GM19043 (cell line): ENCODE data around the gene CPNE9.

Source experiments
- ATAC-seq: cut with Tn5 transposase; IDR thresholded peaks from one replicate; pipeline ENCODE4 v1.9.1; 2021; ENCODE audit warnings: low read depth; ENCODE audit not compliant: unreplicated experiment

CPNE9 gene

GRCh38 chr3:9703736-9704346 lies at the start of gene CPNE9:
CPNE9 (plus strand) TSS chr3:9703833; CDS start chr3:9703997, 164 bp downstream.
- no peak for ATAC-seq

- ATAC-seq: no peak
Observed at GRCh38 chr3:9659849-9660248, 43.8 kb upstream of the CPNE9 start.

- no peak for ATAC-seq
Observed at GRCh38 chr3:9660972-9661371, 42.7 kb upstream of the CPNE9 start.

- no peak for ATAC-seq
Observed at GRCh38 chr3:9664119-9664751, 39.4 kb upstream of the CPNE9 start.

- ATAC-seq: no peak
Observed at GRCh38 chr3:9666704-9667445, 36.8 kb upstream of the CPNE9 start.

GRCh38 chr3:9669277-9669676 lies 34.4 kb upstream of the CPNE9 start:
- no peak for ATAC-seq

DNA sequence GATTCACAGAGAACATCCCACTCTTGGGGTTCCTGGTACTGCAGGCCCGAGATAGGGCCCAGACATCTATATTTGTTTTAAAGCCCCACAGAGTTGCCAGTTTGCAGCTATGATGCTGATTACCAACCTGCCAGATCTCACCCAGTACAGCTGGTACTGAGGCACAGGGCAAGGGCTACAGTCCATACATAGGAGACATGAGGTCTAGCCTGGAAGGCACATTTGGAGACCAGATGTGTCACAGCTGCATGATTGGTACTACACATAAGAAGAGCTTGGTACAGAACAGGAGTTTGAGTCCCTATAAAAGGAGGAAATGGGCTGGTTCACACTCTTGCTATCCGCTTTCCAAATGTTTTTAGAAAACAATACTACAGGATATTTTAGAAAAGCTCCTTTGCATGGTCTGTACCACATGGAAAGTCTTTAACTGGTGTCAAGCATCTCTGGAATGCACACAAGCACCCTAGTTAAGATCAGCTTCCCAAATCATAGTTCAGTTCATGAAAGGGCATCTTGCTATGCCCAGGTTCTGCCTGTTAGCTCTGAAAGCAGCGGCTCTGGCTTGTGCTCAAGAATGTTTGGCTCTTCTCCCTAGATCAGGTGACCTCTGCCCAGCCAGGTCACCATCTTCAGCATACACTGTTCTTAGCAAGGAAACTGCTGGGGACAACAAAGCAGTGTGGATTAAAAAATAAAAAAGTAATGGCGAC lies 33.8 kb upstream of the CPNE9 start:
- no peak for ATAC-seq

GRCh38 chr3:9673082-9673481 lies 30.6 kb upstream of the CPNE9 start:
- no peak for ATAC-seq

GRCh38 chr3:9673752-9674151 lies 29.9 kb upstream of the CPNE9 start:
- ATAC-seq: no peak

DNA sequence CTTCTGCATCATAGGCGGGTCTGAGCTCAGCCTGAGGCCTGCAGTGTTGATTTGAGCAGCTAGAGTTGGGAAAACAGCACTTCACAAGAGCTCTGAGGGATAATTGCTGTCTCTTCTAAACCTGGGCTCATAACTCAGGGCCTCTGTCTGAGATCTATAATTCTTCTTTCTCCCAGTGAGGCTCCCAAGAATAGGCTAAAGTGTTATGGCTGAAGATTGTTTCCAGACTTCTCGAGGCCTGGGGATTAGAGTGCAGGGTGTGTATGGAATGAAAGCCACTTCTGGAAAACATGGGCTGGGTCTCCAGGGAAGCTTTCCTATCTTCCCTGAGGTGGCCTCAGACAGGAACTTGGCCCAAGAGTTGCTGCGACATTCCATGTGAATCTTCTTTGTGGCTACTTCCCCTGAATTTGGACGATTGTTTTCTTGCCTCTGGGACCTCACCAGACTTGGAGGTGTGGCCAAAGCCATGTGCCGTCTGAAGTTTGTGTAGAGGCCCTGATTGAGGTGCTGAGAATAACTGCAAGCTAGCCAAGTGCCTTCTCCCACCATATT lies 27.8 kb upstream of the CPNE9 start:
- no peak for ATAC-seq

- no peak for ATAC-seq
Observed at GRCh38 chr3:9676785-9677184, 26.8 kb upstream of the CPNE9 start.

- no peak for ATAC-seq
Observed at GRCh38 chr3:9678493-9678892, 25.1 kb upstream of the CPNE9 start.

GRCh38 chr3:9679476-9680080 lies 24.1 kb upstream of the CPNE9 start:
- no peak for ATAC-seq

DNA sequence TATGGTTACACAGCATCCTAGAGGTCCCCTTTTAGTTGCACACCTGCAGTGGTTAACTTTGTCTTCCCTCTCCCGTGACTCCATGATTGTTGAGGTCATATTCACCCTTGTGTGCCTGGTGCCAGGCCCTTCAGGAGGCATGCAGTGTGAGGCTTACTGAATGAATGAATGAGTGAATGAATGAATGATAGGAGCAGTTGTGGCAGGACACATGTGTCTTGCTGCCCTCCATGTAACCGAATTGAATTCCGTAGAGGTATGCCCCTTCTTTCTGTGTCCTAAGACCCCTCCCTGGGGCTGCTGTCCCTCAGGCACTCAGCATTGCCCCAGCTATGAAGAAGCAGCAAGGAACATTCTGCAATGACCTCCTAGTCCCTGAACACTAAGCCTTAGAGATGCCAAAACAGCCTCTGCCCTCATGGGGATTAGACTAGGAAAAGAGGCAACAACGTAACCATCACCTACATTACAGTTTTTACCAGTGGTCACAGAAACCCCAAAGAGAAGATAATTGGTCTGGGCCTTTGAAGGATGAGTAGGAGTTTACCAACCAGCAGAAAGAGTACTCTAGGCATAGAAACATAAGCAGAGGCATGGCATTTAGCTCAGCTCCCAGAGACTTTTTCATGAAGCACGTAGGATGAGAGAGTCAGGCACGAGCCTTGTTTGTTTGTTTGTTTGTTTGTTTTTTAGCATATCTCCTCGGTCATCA lies 22.5 kb upstream of the CPNE9 start:
- no peak for ATAC-seq

- no peak for ATAC-seq
Observed at GRCh38 chr3:9681723-9682081, 21.9 kb upstream of the CPNE9 start.

DNA sequence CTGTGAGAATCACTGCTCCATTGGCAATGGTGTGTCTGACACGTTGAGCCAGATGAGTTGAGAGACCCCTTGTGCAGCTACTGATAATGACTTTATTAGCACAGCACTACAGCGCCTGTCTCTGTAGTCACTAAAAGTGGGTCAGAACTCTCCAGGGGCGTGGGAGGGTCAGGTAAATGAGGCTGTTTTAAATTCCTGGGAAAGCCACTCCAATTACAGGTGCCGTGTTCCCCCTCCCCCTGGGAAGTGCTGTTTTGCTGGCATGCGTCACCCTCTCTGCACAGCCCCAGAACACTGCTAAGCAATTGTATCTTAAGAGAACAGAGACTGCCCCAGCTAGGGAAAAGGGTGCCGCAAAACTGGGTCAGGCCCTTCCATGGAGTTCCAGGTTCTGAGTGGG lies 21.5 kb upstream of the CPNE9 start:
- no peak for ATAC-seq

DNA sequence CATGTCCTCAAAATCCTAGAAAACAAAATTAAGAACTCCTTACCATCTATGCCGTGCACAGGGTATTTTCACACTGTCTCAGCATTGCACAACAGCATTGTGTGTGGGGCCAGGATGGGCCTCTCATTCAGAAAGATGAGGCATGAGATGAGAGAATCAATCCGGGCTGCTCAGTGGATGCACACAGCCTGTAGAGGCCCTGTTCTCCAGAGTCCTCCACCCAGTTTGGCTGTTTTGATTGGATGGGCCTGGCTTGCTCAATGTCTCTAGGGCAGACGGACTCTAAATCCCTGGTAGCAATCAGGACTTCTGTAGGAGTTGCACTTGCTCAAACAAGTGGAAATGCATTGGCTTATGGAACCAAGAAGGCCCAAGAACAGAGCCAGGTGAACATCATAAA lies 20.2 kb upstream of the CPNE9 start:
- ATAC-seq: no peak

GRCh38 chr3:9685216-9686049 lies 18.2 kb upstream of the CPNE9 start:
- no peak for ATAC-seq

DNA sequence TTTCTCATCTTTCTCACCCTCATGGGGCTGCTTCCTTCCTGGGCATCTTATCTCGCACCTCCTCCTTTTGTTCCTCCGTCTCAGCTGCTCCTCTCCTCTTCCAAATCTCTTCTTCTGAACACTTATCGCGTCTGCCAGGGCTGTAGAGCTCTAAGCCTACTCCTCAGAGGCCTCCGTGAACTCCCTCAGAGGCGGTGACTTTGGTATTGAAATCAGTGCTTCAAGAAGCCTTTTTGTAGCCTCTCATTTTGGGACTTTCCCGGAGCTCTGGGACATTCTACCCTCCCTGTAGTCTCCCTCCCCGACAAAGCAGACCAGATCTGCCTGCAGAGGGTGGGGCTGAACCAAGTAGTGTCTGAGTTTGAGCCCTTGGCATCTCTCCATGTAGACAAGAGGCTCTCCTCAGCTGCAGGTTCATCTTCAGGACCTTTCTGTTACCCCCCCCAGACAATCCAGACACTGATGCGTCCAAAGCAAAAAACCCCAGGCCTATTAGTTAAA lies 17.5 kb upstream of the CPNE9 start:
- no peak for ATAC-seq
